Fibroblast of skin of back (primary cell): ENCODE measurements around the gene FRMD8.

Source experiments
- DNase-seq: peaks from one replicate; pipeline ENCODE4 v3.0.0-alpha.2; 2013

FRMD8 gene

DNA sequence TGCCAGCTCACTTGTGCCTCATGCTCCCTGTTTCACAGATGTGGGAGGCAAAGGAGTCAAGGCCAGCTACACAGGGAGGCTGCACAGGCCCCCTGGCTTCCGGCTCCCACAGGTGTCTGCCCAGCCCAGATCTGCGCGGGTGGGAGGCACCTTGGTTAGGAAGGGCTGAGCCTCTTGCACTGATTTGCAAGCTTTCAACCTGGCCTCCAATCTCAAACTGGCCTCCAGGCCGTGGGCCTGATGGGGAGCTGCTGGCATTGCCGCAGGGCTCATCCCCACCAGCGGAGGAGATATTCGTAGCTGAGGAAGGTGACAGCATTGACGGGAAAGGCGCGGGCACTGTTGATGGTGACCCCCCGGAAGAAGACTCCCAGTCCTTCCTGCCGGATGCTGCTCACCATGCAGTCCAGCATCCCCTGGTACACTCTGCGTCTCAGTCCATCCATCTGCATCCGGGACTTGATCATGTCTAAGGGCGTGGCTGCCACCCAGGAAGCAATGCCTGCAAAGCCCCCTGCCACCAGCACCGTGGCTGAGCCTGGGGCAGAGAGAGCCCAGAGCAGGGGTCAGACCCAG, 10.2 kb upstream of the FRMD8 start:
- DNase-seq = no peak

DNA sequence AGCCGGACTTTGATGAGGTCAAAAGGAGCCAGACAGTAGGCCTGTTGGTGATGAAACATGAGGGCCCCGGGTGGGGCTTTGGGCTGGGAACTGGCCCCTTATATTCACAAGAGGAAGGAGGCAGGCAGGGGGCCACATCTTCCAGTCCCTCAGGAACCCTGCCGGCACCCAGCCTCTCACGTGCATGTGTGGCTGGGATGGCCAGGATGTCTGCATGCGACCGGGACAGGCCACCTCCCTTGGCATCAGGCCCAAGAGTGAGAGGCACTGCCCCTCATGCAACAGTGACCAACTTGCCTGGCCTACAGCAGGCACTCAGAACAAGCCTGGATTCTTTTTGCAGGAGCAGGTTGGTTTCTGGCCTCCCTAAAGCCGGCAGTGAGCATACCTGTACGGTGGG, 9.4 kb upstream of the FRMD8 start:
- DNase-seq = peak; percentile 34

DNA sequence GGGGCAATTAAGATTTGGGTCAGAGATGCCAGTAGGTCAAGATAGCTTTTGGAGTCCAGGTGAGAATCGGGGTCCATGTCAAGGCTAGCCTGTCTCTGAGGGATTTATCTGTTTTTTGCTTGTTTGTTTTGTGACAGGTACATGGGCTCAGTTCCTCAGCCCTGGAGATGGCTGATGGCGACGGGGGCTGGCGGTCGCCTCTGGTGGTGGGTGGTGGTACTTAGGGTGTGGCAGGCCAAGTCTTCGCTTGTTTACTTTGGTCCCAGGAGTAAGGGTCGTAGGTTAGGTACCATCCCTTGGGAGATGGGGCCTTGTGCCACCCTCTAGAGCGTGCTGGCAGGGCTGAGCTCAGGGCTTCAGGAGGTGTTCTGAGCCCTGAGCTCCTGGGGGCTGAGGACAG, 8.7 kb upstream of the FRMD8 start:
- DNase-seq = no peak

DNA sequence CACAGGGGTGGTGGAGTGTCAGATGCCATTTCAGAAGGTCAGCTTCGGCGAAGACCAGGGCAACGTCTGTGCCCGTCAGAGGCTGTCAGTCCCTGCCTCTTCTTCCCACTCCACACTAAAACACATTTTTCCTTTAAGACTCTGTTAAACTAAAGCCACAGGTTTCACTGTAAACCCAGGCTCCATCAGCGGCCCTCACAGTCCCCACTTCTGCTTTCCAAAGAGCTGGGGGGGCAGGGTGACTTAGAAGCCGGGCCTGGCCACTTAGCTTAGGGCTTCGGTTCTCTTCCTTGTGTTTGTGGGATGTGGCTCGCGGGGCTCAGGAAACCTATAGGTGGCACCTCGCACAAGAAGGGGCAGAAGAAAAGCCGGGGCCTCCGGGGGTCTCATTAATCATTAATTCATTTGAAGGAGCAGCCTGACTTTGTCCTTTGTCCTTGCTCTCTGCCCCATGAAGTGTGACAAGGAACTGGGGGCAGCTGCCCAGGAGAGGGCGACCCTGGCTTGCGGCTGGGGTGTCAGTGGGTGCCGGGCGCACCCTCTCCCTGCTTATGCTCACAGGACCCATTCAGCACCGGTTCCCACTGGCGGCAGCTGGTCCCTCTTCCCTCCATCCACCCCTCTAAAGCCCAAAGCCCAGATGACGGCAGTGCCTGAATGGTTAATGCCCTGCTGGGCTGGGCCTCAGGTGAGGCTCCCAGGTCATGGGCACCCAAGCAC, 8.1 kb upstream of the FRMD8 start:
- DNase-seq = no peak

DNA sequence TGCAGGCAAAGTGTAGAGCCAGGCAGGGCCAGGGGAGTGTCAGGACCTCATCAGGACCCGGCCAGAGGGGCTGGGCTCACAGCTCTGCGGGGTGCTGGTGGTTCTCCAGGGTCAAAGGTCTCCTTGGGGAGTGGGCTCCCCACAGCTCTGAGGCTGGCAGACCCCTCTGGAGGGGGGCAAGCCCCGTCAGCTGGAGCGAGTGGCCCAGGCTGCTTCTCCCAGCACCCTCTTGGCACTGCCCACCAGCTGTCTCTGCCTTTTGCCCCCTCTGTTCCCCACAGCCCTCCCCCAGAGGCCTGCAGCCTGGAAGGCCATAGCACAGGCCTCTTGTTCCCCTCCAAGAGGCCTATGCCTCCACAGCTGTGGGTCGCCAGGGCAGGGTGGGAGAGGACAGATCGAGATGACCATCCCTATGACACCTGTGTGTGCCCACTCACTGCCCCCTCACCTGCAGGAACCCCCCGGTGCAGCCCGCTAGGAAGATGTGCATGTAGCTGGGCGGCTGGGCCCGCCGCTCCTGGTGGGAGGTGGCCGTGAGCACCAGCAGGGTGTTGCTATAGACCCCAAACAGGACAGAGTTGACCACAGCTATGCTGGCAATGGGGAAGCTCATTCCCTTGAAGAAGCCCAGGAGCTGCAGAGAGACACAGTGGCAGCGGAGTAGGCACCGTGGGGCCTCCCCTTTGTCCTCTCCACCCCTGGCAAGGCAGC, 7.4 kb upstream of the FRMD8 start:
- DNase-seq = no peak

DNA sequence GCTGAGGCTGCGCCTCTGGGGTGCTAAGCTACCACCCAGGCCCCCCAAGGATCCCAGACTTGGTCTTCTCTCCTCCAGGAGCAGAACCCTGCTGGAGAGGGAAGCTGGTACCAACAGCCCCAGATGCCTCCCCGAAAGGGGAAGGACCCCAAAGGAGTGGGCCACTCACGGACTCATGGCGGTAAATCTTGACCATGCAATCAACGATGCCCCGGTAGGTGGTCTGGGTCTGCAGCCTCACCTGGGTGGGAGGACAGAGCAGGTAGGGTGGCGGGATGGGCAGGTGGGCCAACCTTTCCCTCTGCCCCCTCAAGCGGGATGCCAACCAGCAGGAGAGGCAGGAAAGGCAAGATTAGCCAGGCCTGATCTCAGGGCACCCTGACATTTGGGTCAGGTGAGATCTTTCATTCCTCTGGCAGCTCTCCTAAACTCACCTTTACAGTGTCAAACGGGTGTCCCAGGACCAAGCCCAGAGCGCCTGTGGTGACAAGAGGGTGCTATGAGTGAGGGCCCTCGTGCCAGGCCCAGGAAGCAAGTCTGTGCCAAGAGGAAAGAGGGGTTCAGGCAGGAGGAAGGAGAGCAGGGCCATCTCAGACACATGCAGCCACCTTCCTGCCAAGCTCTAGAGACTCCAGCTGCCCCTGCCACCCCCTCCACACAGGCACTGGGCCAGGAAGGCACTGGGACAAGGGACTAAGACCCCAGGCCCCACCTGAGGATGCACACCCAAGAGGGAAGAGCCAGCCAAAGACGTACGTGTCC, 6.6 kb upstream of the FRMD8 start:
- no peak for DNase-seq

DNA sequence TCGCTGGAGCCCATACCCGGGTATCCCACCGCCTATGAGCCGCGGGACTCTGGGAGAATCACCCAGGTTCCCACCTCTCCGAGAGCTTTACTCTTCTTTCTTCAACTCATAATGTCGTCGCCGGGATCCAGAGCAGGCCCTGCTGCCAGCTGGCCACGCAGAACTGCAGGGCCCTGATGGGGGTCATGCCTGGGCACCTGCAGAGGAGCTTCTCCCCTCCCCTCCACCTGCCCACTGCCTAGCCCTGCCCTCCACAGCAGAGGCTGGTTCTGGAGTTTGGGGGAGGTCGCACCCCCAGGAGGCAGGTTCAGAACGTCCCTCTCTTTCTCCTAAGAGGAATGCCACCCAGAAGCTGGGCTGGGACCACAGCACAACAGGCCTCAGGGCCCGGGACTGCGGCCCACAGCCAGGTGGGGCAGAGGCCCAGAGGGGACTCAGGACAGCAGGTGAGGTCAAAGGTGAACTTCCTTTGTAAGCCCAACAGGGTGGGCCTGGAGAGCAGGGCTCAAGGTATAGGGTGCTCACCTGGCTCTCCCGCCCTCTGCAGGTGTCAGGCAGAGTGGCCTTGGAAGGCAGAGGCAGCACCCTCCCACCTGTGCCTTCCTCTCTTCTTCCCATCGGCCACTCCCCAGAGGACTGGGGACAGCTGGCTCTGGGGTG, 5.8 kb upstream of the FRMD8 start:
- no peak for DNase-seq

DNA sequence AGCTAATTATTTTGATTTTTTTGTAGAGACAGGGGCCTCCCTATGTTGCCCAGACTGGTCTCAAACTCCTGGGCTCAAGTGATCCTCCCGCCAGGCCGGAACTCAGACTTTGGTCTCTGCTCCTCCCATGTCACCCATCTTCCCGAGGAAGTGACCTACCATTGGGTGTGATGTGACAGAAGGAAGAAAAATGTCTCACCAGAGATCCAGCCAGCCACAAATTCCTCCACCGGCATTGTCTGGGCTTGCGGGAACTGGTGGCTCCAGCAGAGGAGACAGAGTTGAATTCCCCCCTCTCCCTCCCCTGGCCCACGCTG, 4.8 kb upstream of the FRMD8 start:
- DNase-seq = peak; percentile 88

DNA sequence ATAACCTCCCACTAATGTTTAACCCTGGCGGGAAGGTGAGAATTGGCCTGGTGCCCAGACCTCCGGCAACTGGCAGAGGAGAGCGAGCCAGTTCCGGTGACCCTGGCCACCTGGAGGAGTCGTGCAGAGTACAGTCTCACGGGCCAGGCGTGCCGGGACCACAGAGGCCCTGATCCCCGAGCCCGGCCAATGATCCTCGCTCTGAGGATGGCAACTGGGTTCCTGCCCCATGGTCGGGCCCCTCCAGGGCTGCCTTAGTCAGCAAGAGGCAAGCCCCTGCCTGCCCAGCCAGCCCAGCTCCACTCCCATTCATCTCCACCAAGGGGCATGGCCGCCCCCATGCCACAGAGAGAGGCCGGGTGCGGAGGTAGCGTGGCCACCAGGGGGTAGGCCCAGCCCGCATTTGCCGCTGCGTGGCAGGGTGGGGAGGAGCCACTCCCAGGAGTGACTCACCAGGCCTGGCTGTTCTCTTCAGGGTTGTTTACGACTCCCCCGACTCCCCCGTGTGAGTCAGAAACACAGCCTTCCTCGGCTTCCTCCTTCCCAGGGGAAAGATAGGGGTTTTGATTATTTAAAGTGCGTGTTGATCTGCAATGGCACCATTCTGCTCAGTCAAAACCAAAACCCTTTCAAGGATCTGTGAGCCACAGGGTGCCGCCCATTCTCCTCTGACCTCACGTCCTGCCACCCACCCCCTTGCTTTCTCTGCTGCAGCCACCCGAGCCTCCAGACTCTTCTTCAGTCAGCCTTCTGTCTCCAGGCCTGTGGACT, 4.2 kb upstream of the FRMD8 start, which contains the start of gene SLC25A45:
SLC25A45 (minus strand) TSS at position 614 of the 771 bp plus-strand sequence. CDS start 695 bp downstream, outside the sequence.
- peak; percentile 100 for DNase-seq

DNA sequence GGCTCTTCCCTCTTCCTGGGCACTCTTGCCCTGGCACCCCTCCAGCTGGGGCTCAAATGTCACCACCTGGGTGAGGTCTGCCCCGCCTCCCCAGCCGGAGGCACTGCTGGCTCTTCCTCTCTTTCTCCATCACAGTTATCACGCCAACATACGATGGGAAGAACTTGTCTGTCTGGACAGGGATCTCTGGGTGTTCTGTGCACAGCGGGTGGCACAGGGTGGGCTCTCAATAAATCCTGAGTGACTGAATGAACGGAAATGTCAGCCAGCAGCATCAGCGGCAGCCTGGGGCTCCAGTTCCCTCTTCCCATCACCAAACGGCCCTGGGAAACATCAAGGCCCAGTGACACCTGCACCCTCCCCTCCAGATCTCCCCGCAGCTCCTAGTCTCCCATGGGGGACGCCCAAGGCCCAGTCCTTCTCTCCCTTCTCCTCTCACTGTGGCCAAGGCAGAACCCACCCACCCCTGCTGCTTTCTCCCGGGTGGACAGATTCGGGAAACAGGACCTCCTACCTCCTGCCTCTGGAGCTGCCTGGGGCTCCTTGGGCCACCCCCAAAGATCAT, 3.6 kb upstream of the FRMD8 start:
- DNase-seq = no peak

DNA sequence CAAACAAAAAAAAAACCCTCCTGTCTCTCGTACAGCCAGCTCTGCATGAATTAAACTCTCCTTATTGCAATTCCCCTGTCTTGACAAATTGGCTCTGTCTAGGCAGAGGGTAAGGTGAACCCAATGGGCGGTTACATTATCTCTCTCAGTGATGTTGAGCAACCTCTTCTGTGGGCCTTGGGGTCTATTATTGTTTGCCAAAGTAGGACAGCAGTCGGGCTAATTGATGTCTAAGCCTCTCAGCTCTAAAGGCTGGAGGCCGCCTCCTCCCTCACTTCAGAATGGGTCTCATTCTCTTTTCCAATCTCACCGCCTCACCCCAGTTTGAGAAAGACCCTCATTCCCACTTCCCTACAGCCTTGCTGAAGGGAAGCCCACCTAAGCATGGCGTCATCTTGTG, 2.7 kb upstream of the FRMD8 start:
- DNase-seq = no peak

DNA sequence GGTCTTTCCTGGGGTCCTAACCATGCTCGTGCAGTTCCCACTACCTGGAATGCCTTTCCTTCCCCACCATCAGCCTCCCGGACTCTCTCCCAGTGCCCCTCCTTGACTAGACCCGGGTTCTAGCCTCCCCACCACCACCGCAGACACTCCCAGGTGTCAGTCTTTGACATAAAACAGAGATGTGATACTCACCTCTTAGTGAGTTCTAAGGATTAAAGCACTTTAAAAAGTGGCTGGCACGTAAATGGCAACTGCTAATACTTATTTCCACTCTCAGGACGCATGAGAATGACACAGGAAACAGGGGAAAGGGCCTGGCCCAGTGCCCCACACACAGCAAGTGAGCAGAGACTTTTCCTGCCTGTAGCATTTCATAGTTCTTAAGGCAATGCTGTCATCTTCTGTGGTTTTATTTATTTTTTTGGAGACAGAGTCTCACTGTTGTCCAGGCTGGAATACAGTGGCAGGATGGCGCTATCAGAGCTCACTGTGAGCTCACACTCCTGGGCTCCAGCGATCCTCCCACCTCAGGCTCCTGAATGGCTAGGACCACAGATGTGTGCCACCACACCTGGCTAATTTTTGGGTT, 2.0 kb upstream of the FRMD8 start:
- DNase-seq = peak; percentile 54

DNA sequence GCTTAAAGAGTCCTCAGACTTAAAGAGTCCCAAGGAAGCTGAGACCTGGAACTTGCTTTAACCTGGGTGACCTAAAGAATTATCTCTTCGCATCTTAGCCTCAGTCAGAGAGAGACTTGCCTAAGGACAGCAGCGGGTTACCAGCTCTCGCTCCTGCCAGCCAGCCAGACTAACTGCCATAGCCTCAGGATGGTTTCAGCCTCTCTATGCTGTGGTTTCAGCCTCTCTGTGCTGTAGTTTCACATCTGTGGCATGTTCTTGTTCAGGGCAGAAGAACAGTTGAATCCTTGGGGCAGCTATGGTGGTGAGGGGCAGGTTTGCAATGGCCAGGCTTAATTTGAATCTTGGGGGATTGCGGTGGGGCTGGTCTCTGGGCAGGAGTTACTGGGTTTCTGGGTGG, 2.3 kb downstream of the FRMD8 start:
- DNase-seq = no peak

DNA sequence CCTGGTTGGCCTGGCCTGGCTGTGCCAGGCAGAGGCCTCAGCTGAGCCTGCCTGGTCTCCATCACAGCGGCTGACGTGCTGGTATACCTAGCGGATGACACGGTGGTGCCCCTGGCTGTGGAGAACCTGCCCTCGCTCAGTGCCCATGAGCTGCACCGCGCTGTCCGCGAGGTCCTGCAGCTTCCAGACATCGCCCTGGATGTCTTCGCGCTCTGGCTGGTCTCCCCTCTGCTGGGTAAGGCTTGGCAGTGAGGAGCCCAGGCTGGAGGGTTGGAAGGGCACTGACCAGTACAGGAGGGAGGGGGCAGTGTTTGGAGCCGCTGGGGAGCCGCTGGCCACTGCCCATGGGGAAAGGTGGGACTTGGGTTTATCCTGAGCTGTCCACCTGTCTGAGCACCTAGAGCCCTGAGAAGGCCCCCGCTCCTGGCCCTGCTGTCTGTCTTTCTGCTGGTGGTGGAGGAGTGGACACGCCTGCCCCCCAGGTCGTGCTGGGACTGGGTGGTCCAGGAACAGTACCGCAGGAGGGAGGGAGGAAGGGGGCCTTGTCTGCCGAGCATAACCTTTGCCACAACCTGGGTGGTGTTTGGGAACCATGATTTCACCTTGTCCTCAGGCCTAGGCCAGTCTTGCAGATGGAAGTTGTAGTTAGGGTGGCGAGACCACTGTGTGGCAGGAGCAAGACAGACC, 3.0 kb downstream of the FRMD8 start:
- no peak for DNase-seq

DNA sequence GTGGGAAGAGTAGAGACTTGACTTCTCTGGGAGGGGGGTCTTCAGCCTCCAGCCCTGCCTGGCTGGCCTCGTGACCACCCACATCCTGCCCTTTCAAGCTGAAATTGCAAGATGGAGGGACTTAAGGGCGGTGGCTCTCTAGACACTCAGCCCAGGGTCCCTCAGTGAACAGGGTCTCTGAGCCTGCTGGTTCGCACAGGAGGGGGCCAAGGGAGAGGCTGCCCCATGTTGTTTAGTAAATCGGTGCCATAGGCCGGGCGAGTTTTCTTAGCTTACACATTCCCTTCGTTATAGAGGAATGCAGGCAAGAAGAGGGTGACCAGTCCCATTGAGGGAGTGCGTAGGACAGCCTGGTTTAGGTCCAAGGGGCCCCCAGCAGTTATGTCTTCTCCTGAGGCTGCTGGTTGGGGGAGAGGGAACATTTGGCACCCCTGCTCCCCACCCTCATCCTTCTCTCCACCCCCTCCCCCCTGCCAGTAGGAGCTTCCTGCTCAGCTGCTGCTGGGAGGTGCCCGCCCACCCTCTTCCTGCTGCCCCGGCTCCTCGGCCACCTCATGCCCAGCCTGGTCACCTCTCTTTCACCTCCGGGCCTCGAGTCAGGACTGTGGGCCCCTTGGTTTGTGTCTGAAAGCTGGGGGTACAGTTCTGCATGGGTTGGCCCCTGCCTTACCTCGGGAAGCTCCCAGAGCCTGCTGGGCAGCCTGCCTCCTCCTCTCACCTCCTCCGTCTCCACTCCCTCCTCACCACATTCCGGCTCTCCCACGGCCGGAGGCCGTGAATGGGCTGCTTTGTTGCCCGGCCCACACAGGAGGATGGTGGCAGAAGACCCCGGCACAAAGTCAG, 3.9 kb downstream of the FRMD8 start:
- DNase-seq = peak; percentile 27

DNA sequence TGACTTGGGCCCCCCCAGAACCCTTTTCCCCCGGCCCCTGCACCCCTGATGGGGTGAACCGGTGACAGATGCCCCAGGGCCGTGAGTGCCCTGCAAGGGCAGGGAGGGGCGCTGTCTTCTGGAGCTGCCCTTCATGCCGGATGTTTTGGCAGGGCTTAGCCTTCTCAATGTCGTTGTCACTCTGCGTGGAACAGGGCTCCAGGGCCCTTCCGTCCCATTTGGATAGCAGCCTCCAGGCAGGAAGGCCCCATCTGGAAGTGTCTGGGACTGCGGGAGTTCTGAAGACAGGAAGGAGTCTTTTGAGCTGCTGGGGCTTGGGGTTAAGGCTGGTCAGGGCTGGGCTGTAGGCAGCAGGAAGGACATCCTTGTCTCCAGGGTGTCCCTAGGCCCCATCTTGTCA, 4.6 kb downstream of the FRMD8 start:
- DNase-seq = peak; percentile 66

DNA sequence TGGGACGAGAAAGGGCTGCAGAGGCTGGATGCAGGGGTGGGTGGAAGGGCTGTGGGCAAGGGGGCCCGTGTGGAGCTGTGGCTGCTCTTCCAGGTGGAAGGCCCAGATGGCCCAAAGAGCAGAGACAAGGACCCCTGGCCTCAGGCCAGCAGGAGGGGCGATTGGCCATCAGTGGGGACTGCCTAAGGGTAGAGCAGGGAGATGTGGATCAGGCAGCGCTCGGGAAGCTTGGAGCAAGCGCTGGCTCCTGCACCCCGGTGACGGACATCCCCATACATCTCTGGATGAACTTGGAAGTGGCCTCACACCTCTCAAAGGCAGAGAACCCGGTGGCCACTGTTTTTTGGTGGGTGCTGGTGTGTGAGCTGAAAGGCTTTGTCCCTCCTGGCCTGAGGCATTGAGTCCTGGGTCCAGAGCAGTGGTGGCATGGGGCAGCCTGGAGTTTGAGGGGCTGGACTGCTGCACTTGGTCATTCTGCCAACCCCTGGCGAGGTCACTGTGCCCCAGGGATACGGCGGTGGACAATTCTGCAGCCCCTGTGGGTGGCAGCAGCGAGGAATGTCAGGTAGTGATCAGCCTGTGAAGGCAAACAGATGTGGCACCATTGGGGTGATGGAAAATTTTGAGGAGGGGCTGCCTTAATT, 5.9 kb downstream of the FRMD8 start:
- DNase-seq = no peak

DNA sequence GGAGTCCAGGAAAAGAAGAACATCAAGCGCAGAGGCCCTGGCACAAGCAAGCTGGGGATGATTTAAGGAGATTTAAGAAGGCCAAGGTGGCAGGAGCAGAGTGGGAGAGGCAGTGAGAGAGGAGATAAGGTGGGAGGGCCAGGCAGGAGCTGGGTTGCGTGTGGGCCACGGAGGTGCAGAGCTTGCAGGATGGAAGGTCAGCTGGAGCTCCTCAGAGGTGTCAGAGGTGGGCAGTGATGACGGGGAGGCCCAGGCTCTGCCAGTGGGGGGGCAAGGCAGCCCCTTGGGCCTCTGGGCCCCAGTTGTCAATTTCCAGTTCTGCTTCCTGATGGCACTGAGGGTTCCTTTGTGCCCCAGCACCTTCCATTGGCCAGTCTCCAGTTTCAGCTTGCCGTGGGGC, 6.5 kb downstream of the FRMD8 start:
- no peak for DNase-seq

DNA sequence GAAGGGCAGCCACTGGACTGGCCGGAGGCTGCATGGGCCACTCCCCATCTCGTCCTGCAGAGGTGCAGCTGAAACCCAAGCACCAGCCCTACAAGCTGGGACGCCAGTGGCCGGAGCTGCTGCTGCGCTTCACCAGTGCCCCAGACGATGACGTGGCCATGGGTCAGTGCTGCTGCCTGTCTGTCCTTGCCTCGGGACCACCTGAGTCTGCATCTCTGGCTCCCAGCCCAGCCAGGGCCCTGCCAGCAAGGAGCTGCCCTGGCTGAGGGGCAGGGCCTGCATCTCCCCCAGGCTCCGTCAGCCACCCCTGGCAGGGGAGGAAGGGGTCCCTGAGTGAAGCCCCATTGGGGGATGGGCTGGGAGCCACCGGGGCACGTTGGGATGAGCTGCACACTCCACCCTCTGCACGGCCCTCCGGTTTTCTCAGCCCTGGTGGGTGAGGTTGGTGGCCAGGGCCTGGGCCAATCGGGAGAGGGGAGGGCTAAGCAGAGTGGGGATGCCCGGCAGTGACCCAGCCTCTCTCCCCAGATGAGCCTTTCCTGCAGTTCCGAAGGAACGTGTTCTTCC, 7.2 kb downstream of the FRMD8 start:
- no peak for DNase-seq
